Thoracic aorta (tissue), 2 donors: ENCODE measurements around the gene CHMP4A. TPM values are rescaled to one million over a fixed set of nuclear protein-coding genes. Genes with fewer than 3 reads are reported as not detected.
"Not testable (repeated sequence)": the region's sequence is repeated elsewhere in the genome, so short reads cannot be mapped to it uniquely, and the experiment has no call there.

Experiments
- ATAC-seq: fragments of 150-250 bp; one replicate; pipeline ENCODE4 v1.8.0; 2017; ENCODE audit warnings: low read depth; ENCODE audit not compliant: insufficient number of reproducible peaks, low FRiP score
- DNase-seq: peaks from one replicate; pipeline ENCODE4 v3.0.0-alpha.2; 2020; ENCODE audit warnings: low spot score
- H3K27ac ChIP-seq, 2 donors: fragments of 200-600 bp; sonication (generic); 1 replicate in 1 of 2; 2 replicates in 1 of 2; pipeline ENCODE4 v1.5.1; 2016; ENCODE audit warnings: mild to moderate bottlenecking in 2 of 2, moderate library complexity in 2 of 2
- H3K27me3 ChIP-seq: fragments of 200-600 bp; sonication (generic); replicated peaks from 2 replicates; pipeline ENCODE4 v1.6.0; 2016; ENCODE audit warnings: mild to moderate bottlenecking; ENCODE audit not compliant: insufficient read depth
- H3K36me3 ChIP-seq: fragments of 200-600 bp; sonication (generic); one replicate; pipeline ENCODE4 v1.5.1; 2016
- H3K4me1 ChIP-seq, 2 donors: fragments of 200-600 bp; sonication (generic); 1 replicate in 1 of 2; 2 replicates in 1 of 2; pipeline versions ENCODE4 v1.5.1 to v1.6.0; 2016; ENCODE audit warnings: low read depth in 2 of 2, mild to moderate bottlenecking in 1 of 2; ENCODE audit not compliant: control insufficient read depth in 1 of 2
- H3K4me3 ChIP-seq: fragments of 200-600 bp; sonication (generic); 2 replicates; pipeline ENCODE4 v1.5.1; 2016; ENCODE audit warnings: mild to moderate bottlenecking
- H3K9me3 ChIP-seq: fragments of 200-600 bp; sonication (generic); 2 replicates; pipeline ENCODE4 v1.5.1; 2016
- CTCF ChIP-seq: fragments of 200-600 bp; sonication (generic); IDR thresholded peaks from one replicate; pipeline ENCODE4 v1.5.1; 2019; ENCODE audit warnings: antibody characterized with exemption
- total RNA-seq, 2 donors: library from RNA; depleted of rRNA; stranded (reverse); fragments of >200 nt; gene quantifications; one replicate each; pipeline versions ENCODE4 v1.1.0 to v1.2.3, GENCODE V29; 2016

CHMP4A gene
- total RNA-seq, 2 donors from 2014 or later = 33.4 to 58.3 TPM

DNA sequence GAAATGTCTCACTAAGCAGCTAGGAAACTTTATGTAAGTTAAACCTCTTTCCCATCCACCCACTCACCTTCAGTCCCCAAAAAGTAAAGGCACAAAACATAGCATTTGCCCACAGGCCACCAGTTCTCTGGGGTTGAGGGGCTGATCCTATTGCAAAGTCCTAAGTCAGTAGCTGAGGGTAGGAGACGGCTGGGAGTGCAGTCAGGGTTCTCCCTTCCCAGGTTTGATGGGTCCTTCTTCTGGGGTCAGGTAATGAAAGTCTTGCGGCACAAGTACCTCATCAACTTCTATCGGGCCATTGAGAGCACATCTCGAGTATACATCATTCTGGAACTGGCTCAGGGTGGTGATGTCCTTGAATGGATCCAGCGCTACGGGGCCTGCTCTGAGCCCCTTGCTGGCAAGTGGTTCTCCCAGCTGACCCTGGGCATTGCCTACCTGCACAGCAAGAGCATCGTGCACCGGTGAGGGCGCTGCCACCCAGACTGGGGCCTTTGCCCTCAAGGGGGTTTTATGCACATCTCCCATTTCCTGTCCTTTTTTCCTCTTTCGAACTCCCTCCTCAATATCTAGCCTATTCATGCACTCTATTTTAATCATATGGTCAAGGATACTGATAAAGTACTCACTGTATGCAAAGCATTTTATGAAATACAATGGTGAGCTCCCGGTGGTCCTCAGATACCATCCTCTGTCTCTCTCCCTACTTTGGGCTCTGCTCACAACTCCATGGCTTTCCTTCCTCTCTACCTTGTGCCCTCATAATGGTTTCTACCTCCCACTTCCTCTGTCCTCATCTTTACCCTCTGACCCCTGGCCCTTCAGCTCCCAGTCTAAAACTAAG, 6.8 kb downstream of the CHMP4A start:
- no peak for ATAC-seq
- no peak overlapping the region for H3K4me3 ChIP-seq

DNA sequence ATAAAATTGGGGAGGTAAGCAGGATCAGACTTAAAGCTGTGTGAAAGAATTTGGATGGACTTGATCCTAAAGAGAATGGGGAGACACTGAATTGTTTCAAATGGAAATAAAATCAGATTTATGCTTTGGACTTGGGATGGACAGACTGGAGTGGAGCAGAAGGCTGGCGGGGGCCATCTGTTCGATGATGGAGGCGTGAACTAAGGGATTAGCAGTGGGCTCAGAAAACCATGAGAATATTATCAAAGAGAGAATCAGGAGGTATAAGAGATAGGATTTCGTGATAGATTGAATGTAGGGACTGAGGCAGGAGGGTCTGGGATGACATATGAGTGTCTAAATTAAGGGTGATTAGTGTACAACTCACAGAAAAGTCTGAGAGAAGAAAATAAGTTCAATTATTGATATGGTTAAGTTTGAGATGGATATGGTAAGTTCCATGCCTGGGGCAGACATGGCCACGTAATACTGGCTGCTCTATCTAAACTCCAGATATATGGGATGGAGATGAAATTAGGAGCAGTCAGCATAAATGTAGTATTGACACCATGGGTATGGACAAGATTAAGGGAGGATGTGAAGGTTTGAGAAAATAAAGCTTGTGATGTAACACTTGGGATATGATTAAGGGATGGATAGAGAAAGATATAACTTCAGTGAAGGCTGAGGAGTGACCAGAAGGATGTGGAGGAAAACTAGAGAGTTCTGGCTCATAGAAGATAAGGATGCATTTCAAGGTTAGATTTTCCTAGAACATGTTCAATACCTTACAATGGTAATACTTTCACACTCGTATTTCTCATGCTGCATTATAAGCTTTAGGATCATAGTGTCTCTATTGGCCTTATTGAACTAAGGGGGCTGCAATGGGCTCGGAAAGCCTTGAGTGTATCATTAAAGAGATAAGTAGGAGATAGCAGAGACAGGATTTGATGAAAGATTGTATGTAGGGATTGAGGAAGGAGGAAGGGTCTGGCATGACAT, 8.8 kb downstream of the CHMP4A start:
- H3K27me3 ChIP-seq = no peaks in the 10 kb centered on the region
- no peak overlapping the region for H3K4me3 ChIP-seq
- no peaks in the 10 kb centered on the region for H3K9me3 ChIP-seq
- H3K36me3 ChIP-seq = peaks cover 44% of the 10 kb centered on the region
- TF ChIP-seq CTCF = no peak
- H3K4me1 ChIP-seq = no peaks in the 10 kb centered on the region
- no peak overlapping the region for H3K27ac ChIP-seq
- DNase-seq (no peak), ATAC-seq (no peak)

More for the DNA sequence above, 6.8 kb downstream of the CHMP4A start:
- H3K4me1 ChIP-seq = peaks cover 0 to under 1% of the 10 kb centered on the region in 2 donors
- H3K36me3 ChIP-seq = peaks cover 44% of the 10 kb centered on the region
- no peaks in the 10 kb centered on the region for H3K9me3 ChIP-seq
- TF ChIP-seq CTCF = no peak
- no peaks in the 10 kb centered on the region for H3K27me3 ChIP-seq
- no peak for DNase-seq
- no peak overlapping the region for H3K27ac ChIP-seq

DNA sequence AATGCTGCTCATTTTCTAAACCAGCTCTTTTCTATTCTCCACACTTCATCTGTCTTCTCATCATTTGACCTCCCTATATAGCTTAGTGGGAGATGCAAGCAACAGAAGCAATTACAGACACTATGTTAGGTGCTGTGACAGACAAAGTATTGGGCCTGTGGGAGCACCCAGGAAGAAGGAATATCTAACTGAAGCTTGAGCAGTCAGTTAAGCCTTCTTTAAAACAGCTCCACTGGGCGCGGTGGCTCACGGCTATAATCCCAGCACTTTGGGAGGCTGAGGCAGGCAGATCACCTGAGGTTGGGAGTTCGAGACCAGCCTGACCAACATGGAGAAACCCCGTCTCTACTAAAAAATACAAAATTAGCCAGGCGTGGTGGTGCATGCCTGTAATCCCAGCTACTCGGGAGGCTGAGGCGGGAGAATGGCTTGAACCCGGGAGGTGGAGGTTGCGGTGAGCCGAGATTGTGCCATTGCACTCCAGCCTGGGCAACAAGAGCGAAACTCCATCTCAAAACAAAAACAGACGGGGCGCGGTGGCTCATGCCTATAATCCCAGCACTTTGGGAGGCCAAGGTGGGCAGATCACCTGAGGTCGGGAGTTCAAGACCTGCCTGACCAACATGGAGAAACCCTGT, 9.9 kb downstream of the CHMP4A start:
- H3K27me3 ChIP-seq, DNase-seq, H3K27ac ChIP-seq, H3K4me3 ChIP-seq, H3K4me1 ChIP-seq, ATAC-seq, H3K9me3 ChIP-seq: not testable (repeated sequence)
- peaks cover 38% of the 10 kb centered on the region for H3K36me3 ChIP-seq

- not testable (repeated sequence) for H3K27ac ChIP-seq, DNase-seq, H3K4me1 ChIP-seq, ATAC-seq, H3K27me3 ChIP-seq, H3K4me3 ChIP-seq, H3K9me3 ChIP-seq
- H3K36me3 ChIP-seq = peaks cover 31% of the 10 kb centered on the region
Measured at GRCh38 chr14:24202538-24202937, 10.8 kb downstream of the CHMP4A start.

GRCh38 chr14:24198814-24199524, 14.3 kb downstream of the CHMP4A start:
- DNase-seq (no peak), ATAC-seq (no peak)
- Histone ChIP-seq H3K4me1 (peaks cover 11 to 25% of the 10 kb centered on the region in 2 donors), H3K27ac (no peak overlapping the region), H3K9me3 (no peaks in the 10 kb centered on the region), H3K36me3 (peaks cover 15% of the 10 kb centered on the region), H3K27me3 (no peaks in the 10 kb centered on the region), H3K4me3 (no peak overlapping the region)
- TF ChIP-seq CTCF = no peak
